GM19025 (cell line): ENCODE results near the gene CHCHD1.
"Not testable (repeated sequence)": the region's sequence is repeated elsewhere in the genome, so short reads cannot be mapped to it uniquely, and the experiment has no call there.

Source experiments
- ATAC-seq: cut with Tn5 transposase; IDR thresholded peaks from one replicate; pipeline ENCODE4 v1.9.1; 2021; ENCODE audit warnings: mild to moderate bottlenecking, low read depth, moderate library complexity; ENCODE audit not compliant: unreplicated experiment

The CHCHD1 gene

DNA sequence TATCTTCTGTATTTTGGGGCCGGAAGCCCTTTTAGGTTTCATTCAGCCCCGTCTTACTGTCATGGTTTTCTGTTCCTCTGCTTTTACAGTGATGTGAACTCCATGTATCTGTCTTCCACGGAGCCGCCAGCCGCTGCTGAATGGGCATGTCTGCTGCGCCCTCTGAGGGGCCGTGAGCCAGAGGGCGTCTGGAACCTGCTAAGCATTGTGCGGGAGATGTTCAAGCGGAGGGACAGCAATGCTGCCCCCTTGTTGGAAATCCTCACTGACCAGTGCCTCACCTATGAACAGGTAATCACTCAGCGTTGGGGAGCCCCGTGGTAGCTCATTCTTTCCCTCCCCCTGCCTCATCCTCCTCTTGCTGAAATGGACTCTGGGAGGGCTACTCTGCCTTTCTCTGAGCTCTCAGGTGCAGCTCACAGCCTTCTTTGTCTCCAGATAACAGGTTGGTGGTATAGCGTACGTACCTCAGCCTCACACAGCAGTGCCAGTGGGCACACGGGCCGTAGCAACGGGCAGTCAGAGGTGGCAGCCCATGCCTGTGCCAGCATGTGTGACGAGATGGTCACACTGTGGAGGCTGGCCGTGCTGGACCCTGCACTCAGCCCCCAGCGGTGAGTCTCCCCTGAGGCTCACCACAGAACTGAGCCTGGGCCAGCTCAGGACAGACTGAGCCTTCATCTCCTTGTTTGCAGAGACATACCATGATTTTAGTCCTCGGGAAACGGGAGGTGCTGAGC is 9.2 kb downstream of the CHCHD1 start:
- ATAC-seq: no peak

DNA sequence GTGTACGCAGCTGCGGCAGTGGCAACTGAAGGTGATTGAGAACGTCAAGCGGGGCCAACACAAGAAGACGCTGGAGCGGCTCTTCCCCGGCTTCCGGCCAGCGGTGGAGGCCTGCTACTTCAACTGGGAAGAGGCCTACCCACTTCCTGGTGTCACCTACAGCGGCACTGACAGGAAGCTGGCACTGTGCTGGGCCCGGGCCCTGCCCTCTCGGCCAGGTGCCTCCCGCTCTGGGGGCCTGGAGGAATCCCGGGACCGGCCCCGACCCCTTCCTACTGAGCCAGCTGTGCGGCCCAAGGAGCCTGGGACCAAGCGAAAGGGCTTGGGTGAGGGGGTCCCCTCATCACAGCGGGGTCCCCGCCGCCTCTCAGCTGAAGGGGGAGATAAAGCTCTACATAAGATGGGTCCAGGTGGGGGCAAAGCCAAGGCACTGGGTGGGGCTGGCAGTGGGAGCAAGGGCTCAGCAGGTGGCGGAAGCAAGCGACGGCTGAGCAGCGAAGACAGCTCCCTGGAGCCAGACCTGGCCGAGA is 10.1 kb downstream of the CHCHD1 start:
- no peak for ATAC-seq

DNA sequence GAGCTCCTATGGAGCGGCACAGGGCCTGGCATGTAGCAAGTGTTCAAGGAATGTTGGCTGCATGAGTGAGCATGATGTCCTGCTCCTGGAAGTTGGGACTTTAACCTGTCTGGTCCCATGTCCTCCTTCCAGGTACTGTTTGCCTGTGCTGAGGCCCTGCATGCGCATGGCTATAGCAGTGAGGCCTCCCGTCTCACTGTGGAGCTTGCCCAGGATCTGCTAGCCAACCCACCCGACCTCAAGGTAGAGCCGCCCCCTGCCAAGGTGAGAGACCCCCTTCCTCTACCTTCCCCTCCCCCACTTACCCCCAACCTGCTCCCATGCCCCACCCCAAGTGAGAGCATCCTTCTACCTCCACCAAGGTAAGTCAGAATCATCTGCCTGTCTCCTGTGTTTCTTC is 11.6 kb downstream of the CHCHD1 start:
- no peak for ATAC-seq

DNA sequence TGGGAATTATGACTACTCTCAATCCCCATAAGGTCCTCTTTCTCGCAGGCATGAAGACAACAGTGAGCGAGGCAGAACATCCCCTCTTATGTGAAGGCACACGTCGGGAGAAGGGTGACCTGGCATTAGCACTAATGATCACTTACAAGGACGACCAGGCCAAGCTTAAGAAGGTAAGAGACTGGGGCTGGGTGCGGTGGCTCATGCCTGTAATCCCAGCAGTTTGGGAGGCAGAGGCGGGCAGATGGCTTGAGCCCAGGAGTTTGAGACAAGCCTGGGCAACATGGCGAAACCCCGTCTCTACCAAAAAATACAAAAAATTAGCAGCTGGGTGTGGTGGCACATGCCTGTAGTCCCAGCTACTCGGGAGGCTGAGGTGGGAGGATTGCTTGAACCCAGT is 13.6 kb downstream of the CHCHD1 start:
- not testable (repeated sequence) for ATAC-seq

DNA sequence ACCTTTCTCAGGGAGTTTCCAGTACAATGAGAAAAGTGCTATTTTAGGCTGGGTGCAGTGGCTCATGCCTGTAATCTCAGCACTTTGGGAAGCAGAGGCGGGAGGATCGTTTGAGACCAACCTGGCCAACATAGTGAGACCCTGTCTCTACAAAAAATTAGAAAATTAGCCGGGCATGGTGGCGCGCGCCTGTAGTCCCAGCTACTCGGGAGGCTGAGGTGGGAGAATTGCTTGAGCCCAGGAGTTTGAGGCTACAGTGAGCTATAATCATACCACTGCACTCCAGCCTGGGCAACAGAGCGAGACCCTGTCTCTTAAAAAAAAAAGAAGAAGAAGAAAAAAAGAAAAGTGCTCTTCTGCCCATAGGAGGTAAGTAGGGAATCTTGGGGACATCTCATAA is 14.2 kb downstream of the CHCHD1 start:
- ATAC-seq: not testable (repeated sequence)

DNA sequence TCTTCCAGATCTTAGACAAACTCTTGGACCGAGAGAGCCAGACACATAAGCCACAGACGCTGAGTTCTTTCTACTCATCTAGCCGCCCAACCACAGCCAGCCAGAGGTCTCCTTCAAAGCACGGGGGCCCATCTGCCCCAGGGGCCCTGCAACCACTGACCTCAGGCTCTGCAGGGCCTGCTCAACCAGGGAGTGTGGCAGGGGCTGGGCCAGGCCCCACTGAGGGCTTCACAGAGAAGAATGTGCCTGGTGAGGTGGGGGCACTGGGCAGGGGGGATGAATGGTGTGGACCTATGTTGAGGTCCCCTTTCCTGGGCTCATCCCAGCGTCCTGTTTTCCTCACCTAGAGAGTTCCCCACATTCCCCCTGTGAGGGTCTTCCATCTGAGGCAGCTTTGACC is 14.9 kb downstream of the CHCHD1 start:
- ATAC-seq: no peak

DNA sequence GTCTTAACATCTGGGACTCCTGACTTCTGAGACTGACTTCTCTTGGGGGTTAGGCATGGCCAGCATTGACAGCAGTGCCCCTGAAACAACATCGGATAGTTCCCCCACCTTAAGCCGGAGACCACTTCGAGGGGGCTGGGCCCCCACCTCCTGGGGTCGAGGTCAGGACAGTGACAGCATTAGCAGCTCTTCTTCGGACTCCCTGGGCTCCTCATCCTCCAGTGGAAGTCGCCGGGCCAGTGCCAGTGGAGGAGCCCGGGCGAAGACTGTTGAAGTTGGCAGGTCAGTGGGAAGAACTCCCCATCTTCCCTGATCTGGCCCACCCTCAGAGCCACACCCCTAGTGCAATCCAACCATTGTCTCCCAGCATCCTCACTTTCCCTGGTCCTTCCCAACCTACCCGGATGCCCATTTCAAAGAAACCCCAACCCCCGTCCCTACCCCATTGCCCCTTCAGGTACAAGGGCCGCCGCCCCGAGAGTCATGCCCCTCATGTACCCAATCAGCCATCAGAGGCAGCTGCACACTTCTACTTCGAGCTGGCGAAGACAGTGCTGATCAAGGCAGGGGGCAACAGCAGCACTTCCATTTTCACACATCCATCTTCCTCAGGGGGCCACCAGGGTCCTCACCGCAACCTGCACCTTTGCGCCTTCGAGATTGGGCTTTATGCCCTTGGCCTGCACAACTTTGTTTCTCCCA is 15.6 kb downstream of the CHCHD1 start:
- ATAC-seq: no peak

DNA sequence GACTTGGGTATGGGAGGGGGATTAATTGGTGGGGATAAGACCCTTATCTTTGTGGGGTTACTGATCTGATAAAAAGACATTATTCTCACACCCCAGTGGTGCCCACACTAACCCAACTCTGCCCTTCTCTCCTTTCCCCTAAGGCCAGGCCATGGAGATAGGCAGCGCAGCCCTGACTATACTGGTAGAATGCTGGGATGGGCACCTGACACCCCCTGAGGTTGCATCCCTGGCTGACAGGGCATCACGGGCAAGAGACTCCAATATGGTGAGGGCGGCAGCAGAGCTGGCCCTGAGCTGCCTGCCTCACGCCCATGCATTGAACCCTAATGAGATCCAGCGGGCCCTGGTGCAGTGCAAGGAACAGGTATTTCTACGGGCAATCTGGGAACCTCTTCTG is 16.2 kb downstream of the CHCHD1 start:
- ATAC-seq: no peak

DNA sequence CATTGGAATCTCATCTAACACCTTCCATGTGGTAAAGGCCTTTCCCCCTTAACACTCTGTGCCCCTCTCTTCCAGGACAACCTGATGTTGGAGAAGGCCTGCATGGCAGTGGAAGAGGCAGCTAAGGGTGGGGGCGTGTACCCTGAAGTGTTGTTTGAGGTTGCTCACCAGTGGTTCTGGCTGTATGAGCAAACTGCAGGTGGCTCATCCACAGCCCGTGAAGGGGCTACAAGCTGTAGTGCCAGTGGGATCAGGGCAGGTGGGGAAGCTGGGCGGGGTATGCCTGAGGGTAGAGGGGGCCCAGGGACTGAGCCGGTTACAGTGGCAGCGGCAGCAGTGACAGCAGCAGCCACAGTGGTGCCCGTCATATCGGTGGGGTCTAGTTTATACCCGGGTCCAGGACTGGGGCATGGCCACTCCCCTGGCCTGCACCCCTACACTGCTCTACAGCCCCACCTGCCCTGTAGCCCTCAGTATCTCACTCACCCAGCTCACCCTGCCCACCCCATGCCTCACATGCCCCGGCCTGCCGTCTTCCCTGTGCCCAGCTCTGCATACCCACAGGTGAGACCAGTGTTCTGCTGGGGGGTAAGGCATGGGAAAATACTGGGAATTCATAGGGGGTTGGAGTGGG is 17.2 kb downstream of the CHCHD1 start:
- ATAC-seq: no peak

DNA sequence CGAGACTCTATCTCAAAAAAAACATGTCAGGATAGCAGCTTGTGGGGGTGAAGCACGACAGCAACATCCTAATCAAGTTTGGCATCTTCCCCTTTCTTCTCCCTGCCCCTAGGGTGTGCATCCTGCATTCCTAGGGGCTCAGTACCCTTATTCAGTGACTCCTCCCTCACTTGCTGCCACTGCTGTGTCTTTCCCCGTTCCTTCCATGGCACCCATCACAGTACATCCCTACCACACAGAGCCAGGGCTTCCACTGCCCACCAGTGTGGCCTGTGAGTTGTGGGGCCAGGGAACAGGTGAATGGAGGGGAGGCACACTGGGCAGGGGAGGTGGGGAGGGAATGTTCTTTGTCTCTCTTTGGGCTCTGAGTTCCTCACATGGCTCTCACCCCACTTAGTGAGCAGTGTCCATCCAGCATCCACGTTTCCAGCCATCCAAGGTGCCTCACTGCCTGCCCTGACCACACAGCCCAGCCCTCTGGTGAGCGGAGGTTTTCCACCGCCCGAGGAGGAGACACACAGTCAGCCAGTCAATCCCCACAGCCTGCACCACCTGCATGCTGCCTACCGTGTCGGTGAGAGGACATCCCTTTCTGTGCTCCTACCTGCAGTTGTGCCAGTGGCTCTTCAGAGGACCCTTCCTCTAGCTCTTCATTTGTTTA is 18.2 kb downstream of the CHCHD1 start:
- no peak for ATAC-seq

DNA sequence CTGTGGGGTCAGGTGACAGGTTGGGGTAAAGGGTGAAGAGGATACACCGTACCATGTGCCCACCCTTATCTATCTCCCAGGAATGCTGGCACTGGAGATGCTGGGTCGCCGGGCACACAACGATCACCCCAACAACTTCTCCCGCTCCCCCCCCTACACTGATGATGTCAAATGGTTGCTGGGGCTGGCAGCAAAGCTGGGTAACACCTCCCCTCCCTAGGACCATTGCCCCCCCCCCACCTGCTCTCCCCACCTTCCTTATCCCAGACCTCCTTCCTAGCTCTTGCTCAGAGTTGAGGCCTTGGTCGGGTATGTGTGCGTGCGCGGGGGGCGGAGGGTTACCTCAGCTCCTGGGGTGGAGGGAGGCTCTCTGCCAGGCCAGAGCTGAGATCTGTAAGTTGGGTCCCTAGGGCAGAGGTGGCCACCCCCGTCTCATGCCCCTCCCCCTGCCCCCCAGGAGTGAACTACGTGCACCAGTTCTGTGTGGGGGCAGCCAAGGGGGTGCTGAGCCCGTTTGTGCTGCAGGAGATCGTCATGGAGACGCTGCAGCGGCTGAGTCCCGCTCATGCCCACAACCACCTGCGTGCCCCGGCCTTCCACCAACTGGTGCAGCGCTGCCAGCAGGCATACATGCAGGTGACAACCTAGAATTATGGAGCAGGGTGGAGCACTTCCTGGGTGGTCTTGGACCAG is 18.9 kb downstream of the CHCHD1 start:
- ATAC-seq: no peak

DNA sequence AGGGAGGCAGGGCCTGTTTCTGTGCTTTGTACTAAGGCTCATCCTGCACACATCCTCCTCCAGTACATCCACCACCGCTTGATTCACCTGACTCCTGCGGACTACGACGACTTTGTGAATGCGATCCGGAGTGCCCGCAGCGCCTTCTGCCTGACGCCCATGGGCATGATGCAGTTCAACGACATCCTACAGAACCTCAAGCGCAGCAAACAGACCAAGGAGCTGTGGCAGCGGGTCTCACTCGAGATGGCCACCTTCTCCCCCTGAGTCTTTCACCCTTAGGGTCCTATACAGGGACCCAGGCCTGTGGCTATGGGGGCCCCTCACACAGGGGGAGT is 19.4 kb downstream of the CHCHD1 start:
- no peak for ATAC-seq

DNA sequence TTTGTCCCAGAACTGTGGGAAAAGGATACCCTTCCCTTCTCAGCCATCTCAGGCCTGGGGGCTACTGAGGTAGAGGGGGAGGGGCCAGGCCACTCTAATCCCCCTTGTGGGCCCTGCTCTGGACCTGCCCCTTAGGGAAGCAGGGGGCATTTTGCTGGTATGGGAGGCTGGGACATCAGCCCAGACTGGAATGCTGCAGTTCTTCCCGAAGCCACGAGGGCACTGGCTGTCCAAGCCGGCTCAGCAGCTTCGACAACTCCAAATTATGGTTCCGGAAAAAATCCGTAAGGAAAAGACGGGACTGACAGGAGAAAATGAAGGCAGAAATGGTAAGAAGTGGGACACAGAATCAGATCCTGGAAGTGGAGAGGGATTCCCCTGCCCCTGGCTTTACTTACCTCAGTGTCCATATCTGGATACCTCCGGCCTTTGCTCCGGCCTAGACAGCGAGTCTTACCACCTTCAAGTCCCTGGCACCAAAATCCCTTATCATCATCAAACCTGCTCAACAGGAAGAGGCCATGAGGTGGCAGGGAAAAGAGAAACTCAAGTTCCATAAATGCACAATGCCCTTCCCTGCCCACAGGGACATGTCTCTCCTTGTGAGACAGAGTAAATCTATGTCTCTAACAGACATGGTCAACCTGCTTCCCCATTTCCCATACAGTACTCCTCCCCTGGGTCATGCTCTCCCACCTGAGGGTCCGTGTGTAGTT is 20.6 kb downstream of the CHCHD1 start:
- no peak for ATAC-seq

DNA sequence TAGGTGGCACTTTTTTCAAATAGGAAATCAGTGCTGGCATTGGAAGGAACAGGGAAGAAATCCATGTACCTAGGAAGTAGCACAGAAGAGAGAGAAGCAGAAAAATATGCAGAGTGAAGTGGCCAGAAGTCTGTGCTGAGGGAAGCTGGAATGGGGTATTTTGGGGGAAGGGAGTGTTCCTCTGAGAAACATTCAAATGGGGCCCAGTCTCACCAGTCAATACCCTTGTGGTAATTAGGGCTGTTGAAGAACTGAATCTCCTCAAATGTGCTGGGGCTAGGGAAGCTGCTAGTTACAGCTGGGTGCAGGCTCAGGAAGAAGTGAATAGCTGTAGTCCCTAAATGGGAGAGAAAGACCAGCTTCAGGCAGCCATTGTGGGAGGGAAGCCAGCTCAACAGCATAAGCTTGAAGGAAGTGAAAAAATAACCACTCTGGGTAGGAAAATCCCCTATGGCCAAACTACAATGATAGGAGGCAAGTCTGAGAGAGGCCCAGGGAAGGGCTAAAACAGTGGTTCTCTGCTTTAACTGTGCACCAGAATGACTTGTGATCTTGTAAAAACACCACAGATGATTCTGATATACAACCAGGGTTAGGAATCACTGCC is 21.9 kb downstream of the CHCHD1 start:
- peak; percentile 76 for ATAC-seq

DNA sequence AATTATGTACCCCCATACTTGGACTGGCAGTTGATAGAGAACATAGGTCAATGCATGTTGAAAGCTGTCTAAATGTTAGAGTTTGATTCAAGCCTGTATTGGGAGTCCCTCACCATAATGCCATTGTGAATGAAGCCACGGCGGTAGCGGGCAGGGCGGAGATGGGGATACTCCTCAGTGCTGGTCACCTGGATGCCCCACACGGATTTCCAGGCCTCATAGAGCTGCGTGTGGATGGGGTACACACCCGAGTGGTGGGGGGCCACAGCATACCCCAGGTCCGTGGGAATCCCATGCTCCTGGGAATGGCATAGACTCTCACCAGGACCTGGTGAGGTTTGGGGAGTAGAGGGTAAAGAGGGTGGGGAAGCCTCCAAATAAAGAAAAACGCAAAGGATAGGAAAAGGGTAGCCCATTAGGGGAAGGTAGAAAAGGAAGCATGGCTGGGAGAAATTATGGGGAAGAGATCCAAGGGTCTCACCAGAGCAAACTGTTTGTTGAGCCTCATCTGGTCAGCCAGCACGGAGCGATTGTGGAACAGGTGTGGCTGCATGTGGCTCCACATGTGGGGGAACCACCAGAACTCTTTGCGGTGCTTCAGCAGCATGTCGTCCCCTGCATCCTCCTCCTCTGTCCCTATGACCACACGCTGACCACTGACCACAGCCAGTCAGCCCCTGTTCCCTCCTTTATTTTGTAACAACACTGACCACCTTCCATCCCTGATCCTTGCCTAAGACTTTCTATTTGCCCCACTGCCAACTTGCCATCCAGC is 24.5 kb downstream of the CHCHD1 start:
- no peak for ATAC-seq

DNA sequence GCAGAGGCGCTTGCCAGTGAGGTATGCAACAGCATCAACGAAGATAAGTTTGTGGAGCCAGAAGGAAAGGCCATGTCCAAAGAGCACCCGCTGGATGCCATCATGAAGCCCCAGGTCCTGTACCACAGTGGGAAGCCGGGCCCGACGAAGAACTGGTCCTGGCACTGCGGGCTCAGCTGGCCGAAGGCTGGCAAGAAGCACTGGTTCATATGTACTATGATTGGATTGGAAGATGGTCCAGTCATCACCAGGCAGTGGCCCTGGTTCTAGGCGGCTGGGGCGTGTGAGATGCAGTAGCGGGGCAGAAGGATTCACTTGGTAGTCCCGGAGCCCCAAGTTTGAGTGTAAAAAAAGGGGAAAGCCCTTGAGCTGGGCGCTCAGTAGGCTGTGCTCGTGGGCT is 25.6 kb downstream of the CHCHD1 start:
- ATAC-seq: no peak

DNA sequence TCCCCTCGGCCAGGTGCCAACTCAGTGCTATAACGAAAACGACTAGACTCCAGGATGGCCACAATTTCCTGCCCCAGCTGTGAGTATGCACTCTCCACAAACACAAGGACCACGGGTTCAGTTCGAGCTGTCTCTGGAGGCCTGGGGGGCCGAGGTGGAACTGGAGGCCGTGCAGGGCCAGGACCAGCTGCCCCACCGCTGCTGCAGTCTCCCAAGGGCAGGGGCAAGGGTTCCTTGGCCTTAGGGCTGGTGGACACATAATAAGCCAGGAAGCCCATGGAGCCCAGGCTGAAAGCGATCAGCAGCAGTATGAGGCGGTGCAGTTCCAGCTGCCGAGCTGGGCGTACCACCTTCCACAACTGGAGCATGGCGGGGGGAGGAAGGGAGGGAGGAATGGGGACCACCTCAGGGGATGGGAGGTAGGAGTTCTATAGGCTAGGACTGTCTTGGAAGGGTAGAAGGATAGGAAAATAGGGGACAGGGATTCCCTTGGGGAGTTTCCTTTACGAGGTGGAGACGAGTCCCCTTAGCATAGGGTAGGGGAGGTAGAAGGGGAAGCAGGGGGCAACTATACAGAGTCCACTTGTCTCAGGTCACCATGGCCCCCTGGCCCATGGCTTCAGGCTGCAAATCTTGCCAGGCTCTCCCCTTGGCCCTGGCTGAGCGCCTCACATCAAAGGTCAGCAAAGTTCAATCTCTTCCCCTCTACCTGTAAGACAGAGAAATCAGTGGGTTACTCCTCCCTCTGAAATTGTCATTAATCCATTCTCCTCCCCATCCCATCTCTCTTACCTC is 26.4 kb downstream of the CHCHD1 start:
- ATAC-seq: no peak
